Gastrocnemius medialis (tissue), 4 donors: Measurements from ENCODE around the gene TMEM132C. TPM values are rescaled to one million over a fixed set of nuclear protein-coding genes. Genes with fewer than 3 reads are reported as not detected.

ENCODE experiments used
- ATAC-seq, 2 donors: fragments of 150-250 bp; one replicate each; pipeline ENCODE4 v1.9.1; 2016
- DNase-seq, 2 donors: peaks; one replicate each; pipeline ENCODE4 v3.0.0-alpha.2; 2019
- H3K27ac ChIP-seq, 4 donors: fragments of 200-600 bp; sonication (generic); 1 replicate in 1 of 4; 2 replicates in 3 of 4; pipeline ENCODE4 v1.5.1; 2016 to 2018; ENCODE audit warnings: mild to moderate bottlenecking in 2 of 4, moderate library complexity in 1 of 4
- H3K27me3 ChIP-seq, 3 donors: fragments of 200-600 bp; sonication (generic) in 2 of 3; 1 replicate in 1 of 3; 2 replicates in 2 of 3; pipeline versions ENCODE4 v1.5.1 to v1.6.0; 2016 to 2019; ENCODE audit warnings: mild to moderate bottlenecking in 1 of 3, moderate library complexity in 1 of 3
- H3K36me3 ChIP-seq, 2 donors: fragments of 200-600 bp; sonication (generic) in 1 of 2; one replicate each; pipeline ENCODE4 v1.5.1; 2017 to 2018
- H3K4me1 ChIP-seq, 2 donors: fragments of 200-600 bp; sonication (generic) in 1 of 2; one replicate each; pipeline ENCODE4 v1.5.1; 2016 to 2017; ENCODE audit warnings: mild to moderate bottlenecking in 2 of 2
- H3K4me3 ChIP-seq, 4 donors: fragments of 200-600 bp; sonication (generic) in 3 of 4; 1 replicate in 1 of 4; 2 replicates in 3 of 4; pipeline ENCODE4 v1.5.1; 2016 to 2019; ENCODE audit warnings: mild to moderate bottlenecking in 2 of 4
- H3K9me3 ChIP-seq, 3 donors: fragments of 200-600 bp; sonication (generic) in 2 of 3; 1 replicate in 1 of 3; 2 replicates in 2 of 3; pipeline ENCODE4 v1.5.1; 2016 to 2019
- CTCF ChIP-seq, 5 experiments: fragments of 450-650 bp in 3 of 5; fragments of 200-600 bp in 2 of 5; sonication (generic) in 2 of 5; IDR thresholded peaks in 4 of 5; conservative IDR thresholded peaks in 1 of 5; 1 replicate in 4 of 5; 2 replicates in 1 of 5; pipeline ENCODE4 v1.5.1; 2016 to 2019; ENCODE audit warnings: antibody characterized with exemption in 5 of 5, mild to moderate bottlenecking in 3 of 5, moderate library complexity in 3 of 5
- POLR2A ChIP-seq, 2 donors: fragments of 450-650 bp; IDR thresholded peaks; one replicate each; pipeline ENCODE4 v1.6.1; 2017; ENCODE audit warnings: antibody characterized with exemption in 2 of 2, mild to moderate bottlenecking in 2 of 2, moderate library complexity in 2 of 2
- in situ Hi-C, 4 donors: fragments of 200-750 bp; cut with MboI; loops; one replicate each; pipeline versions ENCODE4 v1.15.0 to v1.8.0; 2017; ENCODE audit warnings: low sequenced_read_pairs in 4 of 4
- intact Hi-C: fragments of 100-400 bp; cut with DNase I; formaldehyde crosslinking; loops from one replicate; pipeline ENCODE4 v1.15.1; 2023; ENCODE audit warnings: low total_unique reads
- total RNA-seq, 4 donors: library from RNA; depleted of rRNA; stranded (reverse); fragments of >200 nt; gene quantifications; one replicate each; pipeline versions ENCODE4 v1.1.0 to v1.2.3, GENCODE V29; 2016

Gene TMEM132C
- total RNA-seq, 4 donors from 2014 or later: 0.24 to 0.82 (median 0.68) TPM

GRCh38 chr12:128612150-128612850, 345.3 kb downstream of the TMEM132C start:
- no peaks in the 10 kb centered on the region for H3K9me3 ChIP-seq
- H3K4me3 ChIP-seq: no peak overlapping the region
- H3K36me3 ChIP-seq: no peaks in the 10 kb centered on the region
- ATAC-seq (no peak), DNase-seq (no peak)
- TF ChIP-seq POLR2A (IDR thresholded peaks at IDR 0.05): no peak
- TF ChIP-seq CTCF (IDR thresholded peaks at IDR 0.05 in 4 of 5, conservative IDR thresholded peaks at IDR 0.05 in 1 of 5): no peak
- intact Hi-C loops: no loop called here
- no peak overlapping the region for H3K27ac ChIP-seq
- in situ Hi-C loops: no loop called here
- H3K27me3 ChIP-seq: no peaks in the 10 kb centered on the region
- no peaks in the 10 kb centered on the region for H3K4me1 ChIP-seq

GRCh38 chr12:128613837-128614590, 347.0 kb downstream of the TMEM132C start:
- ATAC-seq (no peak), DNase-seq (no peak)
- intact Hi-C loops (no loop called here), in situ Hi-C loops (no loop called here)
- H3K4me3 ChIP-seq: no peak overlapping the region
- no peaks in the 10 kb centered on the region for H3K9me3 ChIP-seq
- no peaks in the 10 kb centered on the region for H3K27me3 ChIP-seq
- no peak overlapping the region for H3K27ac ChIP-seq
- no peaks in the 10 kb centered on the region for H3K36me3 ChIP-seq
- H3K4me1 ChIP-seq: no peaks in the 10 kb centered on the region
- TF ChIP-seq CTCF (IDR thresholded peaks at IDR 0.05 in 4 of 5, conservative IDR thresholded peaks at IDR 0.05 in 1 of 5) (no peak), POLR2A (IDR thresholded peaks at IDR 0.05) (no peak)

- TF ChIP-seq CTCF (IDR thresholded peaks at IDR 0.05 in 4 of 5, conservative IDR thresholded peaks at IDR 0.05 in 1 of 5) (no peak), POLR2A (IDR thresholded peaks at IDR 0.05) (no peak)
- intact Hi-C loops: no loop called here
- Histone ChIP-seq H3K9me3 (no peaks in the 10 kb centered on the region), H3K4me3 (no peak overlapping the region), H3K27ac (no peak overlapping the region), H3K36me3 (no peaks in the 10 kb centered on the region), H3K4me1 (no peaks in the 10 kb centered on the region), H3K27me3 (no peaks in the 10 kb centered on the region)
- DNase-seq: no peak
- in situ Hi-C loops: no loop called here
- ATAC-seq: no peak
Observed at GRCh38 chr12:128617304-128617833, 350.4 kb downstream of the TMEM132C start.

DNA sequence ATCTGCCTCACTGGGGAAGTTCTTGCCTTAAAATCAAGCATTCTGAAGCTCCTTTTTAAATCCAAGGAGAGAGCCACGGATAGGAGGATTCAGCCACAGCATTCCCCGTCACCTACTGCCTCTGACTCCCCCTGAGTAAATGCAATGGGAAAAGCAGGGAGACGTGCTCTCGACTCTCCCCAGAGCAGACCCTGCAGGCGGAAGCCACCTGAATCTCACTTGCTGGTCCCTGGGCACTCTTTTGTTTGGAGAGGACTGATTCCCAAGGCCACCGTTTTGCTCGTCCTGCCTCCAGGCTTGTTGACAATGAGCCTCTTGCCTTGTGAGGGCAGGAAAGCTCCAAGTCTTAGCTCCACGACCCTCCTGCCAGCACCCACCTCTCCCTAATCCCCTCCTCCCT, 352.3 kb downstream of the TMEM132C start:
- intact Hi-C loops: no loop called here
- no peaks in the 10 kb centered on the region for H3K27me3 ChIP-seq
- DNase-seq: no peak
- H3K27ac ChIP-seq: no peak overlapping the region
- in situ Hi-C loops: no loop called here
- no peaks in the 10 kb centered on the region for H3K9me3 ChIP-seq
- no peaks in the 10 kb centered on the region for H3K36me3 ChIP-seq
- ATAC-seq: no peak
- TF ChIP-seq POLR2A (IDR thresholded peaks at IDR 0.05): no peak
- TF ChIP-seq CTCF (IDR thresholded peaks at IDR 0.05 in 4 of 5, conservative IDR thresholded peaks at IDR 0.05 in 1 of 5): no peak
- no peak overlapping the region for H3K4me3 ChIP-seq
- H3K4me1 ChIP-seq: no peaks in the 10 kb centered on the region
